ENCODE data around the gene FAM219A.

GRCh38 chr9:34431667-34432066 lies 26.7 kb downstream of the FAM219A start:
- no peak for TF ChIP-seq CTCF (IDR thresholded peaks at IDR 0.05; ENCODE audit: low read depth, low read length)
- no peak for TF ChIP-seq POLR2A (IDR thresholded peaks at IDR 0.05; ENCODE audit: extremely low read depth, insufficient read length)
- no peak for TF ChIP-seq MYC (IDR thresholded peaks at IDR 0.05; ENCODE audit: low read depth, low read length)
